HG03469 (cell line): Measurements from ENCODE around the gene KSR2.

Experiments
- ATAC-seq: cut with Tn5 transposase; IDR thresholded peaks from one replicate; pipeline ENCODE4 v1.9.1; 2021; ENCODE audit warnings: mild to moderate bottlenecking, moderate library complexity, moderate number of reproducible peaks; ENCODE audit not compliant: unreplicated experiment

KSR2 gene

GRCh38 chr12:117589021-117589420, 379.8 kb downstream of the KSR2 start:
- no peak for ATAC-seq

DNA sequence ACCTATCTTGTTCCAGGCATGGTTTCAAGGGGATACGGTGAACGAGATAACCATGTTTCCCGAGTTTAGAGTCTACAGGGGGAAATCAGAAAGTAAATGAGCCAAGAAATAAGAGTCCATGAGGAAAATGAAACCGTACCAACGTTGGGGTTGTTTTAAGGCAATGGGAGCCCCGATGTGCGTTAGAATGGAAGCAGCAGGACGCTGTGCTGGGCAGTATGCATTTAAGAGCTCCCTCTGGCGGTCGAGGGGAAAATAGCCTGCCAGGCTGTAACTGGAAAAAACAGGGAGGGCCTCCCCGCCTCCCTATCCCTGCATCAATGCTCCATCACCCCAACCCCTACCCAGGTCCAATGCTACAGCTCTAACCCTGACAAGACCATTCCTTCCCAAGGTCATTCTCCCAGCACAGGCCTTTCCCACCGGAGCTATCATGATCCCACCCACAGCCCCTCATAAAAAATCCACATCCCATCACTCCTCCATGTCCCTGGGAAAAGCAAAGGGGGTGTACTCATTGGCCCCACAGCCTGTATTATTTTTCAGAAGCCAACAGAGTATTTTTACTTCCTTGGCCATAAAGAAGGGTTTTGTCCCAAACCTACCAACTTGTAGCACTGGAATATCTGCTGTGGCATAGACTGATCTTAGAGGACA, 381.0 kb downstream of the KSR2 start:
- ATAC-seq, result no peak

DNA sequence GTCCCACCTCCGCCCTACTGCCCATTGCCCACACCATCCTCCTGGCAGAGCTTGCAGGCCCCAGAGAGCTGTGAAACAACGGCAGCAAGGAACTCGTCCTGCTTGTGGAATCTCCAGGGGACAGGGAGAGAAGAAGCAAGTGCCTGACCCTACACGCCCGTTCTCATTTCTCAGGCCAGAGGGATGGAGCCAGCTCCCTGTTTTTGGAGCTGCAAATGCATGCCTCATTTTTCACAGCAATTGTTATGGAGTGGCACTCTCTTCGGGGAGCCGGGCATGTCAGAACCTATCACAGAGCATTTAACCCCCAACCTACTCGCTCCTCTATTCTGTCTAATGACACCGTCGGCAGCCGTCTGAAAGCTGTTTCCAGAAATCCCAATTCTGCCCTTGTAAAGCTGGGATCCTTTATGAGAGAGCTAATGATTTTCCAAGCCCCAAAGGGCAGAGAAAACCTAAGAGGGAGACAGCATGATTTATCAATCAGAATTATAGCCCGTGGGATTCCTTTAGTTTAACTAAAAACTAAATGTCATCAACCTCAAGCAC, 385.0 kb downstream of the KSR2 start:
- no peak for ATAC-seq

GRCh38 chr12:117583092-117583491, 385.7 kb downstream of the KSR2 start:
- ATAC-seq, result no peak

- no peak for ATAC-seq
Measured at GRCh38 chr12:117582135-117582784, 386.5 kb downstream of the KSR2 start.

DNA sequence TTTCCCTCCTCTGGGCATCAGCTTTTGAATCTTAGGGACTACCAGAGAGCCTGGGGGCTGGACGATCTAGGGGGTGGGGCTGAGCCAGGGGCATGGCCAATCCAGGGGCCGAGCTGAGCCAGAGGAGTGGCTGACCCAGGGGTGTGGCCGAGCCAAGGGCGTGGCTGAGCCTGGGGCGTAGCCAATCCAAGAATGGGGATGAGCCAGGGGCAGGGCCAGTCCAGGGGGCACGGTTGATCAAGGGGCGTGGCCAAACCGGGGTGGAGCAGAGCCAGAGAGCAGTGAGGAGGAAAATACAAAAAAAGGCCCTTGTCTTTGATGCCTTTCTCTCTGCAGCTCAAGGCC, 388.1 kb downstream of the KSR2 start:
- ATAC-seq, result no peak

GRCh38 chr12:117580015-117580717, 388.6 kb downstream of the KSR2 start:
- ATAC-seq, result no peak

DNA sequence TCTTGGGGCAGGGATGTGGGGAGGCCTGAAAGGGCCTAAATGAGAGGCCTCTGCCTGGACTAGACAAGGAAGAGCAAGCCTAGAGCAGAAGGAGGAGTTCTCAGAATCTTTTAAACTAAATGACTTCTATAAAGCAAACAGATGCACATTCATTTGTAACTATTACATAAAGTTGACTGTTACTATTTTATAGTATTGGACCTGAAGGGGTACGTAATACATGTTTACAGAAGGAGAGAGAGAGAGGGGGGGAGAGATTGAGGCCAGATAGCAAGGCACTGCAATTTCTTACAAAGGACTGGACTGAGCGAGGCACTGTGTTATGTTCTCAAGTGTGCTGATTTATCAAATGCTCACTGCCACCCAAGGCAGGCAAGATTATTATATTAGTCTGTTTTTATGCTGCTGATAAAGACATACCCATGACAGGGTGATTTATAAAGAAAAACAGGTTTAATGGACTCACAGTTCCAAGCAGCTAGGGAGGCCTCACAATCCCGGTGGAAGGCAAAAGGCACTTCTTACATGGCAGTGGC, 391.6 kb downstream of the KSR2 start:
- no peak for ATAC-seq

GRCh38 chr12:117576053-117576452, 392.7 kb downstream of the KSR2 start:
- no peak for ATAC-seq

DNA sequence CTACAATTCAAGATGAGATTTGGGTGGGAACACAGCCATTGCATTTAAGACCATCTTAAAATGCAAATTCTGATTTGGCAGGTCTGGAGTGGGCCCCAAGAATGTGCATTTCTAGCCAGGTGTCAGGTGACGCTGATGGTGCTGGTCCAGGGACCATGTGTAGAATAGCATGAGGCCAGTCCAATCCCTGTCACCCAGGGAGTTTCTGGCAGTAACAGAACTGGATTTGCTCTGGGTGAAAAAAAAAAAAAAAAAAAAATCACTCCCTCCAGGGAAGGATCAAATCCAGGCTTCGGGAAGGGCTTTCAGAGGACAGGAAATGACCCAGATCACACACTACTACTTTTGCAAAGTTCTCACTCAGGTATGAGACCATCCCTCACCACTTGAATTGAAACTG, 394.1 kb downstream of the KSR2 start:
- no peak for ATAC-seq

DNA sequence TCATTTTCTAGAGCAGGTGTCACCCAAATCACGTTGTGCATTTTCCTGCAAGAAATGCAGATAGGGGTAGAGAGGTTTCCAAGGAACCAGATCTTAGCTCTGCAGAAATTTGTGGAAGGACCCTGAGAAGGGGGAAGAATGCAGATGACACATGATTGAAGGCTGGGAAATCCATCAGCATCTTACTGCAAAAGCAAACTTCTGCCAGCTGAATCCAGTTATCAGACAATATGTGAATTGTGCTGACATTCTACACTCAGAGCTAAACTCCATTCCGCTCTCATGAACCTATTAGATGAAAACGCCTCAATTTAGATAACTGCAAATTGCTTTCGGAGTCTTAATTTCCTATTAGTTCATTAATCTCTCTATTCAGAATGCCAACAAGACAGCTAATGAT, 396.0 kb downstream of the KSR2 start:
- no peak for ATAC-seq

DNA sequence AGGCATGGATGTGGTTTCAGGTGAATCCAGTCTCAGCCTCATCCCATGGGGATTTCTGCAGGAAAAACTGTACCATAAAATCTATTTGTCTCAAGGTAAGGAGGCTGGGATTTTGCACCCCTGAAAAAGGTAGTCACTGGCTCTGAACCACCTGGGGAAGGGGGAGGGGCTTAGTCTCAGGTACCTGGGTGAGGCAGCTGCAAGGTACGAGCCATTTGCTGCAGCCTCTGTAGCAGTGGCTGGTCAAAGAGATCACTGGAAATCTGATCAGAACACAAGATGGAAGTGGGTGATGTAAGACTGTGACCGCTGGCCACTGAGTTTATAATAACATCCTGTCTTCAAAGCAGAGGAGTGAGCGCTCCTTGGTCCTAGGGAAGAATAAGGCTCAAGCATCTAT, 397.5 kb downstream of the KSR2 start:
- no peak for ATAC-seq

GRCh38 chr12:117570608-117571007, 398.2 kb downstream of the KSR2 start:
- no peak for ATAC-seq

- no peak for ATAC-seq
Measured at GRCh38 chr12:117567644-117568216, 401.1 kb downstream of the KSR2 start.

DNA sequence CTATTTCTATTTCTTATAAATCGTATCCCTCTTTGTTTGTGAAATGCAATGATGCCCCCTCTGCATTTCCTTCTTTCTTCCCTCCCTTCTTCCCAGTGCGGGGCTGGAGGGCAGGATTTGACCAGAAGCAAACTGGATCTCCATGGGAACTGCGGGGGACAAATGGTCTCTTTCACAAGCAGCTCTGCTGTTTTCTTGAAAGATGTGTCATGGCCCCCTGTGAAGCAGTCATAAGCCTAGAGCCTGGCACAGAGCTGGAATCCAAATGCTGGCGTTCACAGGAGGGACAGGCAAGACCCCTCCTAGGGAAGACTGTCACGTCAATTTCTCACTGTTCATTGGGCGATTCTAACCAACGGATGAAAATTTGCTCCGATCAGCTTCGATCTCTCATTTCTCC, 403.9 kb downstream of the KSR2 start:
- ATAC-seq, result no peak

- ATAC-seq, result no peak
Measured at GRCh38 chr12:117563706-117564105, 405.1 kb downstream of the KSR2 start.

GRCh38 chr12:117563007-117563406, 405.8 kb downstream of the KSR2 start:
- no peak for ATAC-seq

DNA sequence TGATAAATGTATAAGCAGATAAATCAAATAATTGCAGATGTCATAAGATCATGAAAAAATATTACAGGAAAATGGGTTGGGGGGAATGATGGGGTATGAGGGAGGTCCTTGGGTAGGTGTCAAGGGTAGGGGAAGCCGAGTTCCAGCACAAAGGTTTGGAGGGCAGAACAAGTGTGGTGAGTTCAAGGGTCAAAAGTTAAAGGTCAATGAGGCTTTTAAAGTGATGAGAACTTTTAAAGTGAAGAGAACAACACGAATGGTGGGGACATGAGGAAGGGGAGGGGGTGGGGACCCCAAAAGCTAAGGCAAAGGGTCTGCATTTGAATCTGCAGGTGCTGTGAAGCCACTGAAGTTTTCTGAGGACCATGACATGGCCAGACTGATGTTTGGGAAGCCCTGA, 406.8 kb downstream of the KSR2 start:
- ATAC-seq, result no peak

DNA sequence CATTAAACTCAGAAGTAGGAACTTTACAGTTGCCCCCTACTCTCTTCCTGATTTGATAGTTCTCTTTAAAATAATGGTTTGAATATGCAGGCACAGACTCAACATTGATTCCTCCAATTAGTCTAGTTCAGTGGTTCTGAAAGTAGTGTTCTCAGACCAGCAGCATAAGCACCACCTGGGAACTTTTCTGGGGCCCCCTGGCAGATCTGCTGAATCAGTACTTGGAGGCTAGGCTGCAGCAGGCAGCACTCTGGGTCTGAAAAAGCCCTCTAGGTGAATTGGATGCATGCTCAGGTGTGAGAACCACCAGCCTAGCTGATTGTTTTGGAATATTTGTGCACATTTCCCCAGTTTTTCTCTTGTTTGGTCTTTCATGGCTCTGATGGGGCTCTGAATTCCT, 408.8 kb downstream of the KSR2 start:
- ATAC-seq, result no peak

DNA sequence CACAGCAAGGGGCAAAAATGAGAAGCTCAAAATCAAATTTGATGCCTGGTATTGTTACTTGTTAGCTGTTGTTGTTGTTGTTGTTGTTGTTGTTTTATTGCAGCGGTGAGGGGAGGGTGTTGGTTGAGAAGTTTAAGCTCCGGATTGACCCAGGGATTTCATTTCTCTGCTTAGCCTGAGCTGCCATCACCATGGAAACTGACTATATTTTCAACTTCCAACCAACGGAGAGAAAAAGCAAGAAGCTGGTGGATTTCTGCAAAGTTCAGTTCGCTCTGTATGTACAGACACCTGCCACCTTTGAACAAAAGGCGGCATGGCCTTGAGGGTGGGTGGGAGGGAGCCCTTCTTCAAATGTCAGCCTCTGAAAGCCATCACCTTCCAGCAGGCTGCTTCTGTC, 412.9 kb downstream of the KSR2 start:
- ATAC-seq, result no peak

- ATAC-seq, result no peak
Measured at GRCh38 chr12:117552971-117553370, 415.8 kb downstream of the KSR2 start.
